Body of pancreas (tissue), 4 donors: ENCODE results near the gene AK5. TPM values are rescaled to one million over a fixed set of nuclear protein-coding genes. Genes with fewer than 3 reads are reported as not detected.

Experiments
- ATAC-seq: fragments of 150-250 bp; one replicate; pipeline ENCODE4 v1.9.1; 2016
- DNase-seq, 4 donors: peaks; one replicate each; pipeline ENCODE4 v3.0.0-alpha.2; 2019
- H3K27ac ChIP-seq, 4 donors: fragments of 200-600 bp; sonication (generic); 1 replicate in 3 of 4; 2 replicates in 1 of 4; pipeline versions ENCODE4 v1.5.1 to v1.6.1; 2016 to 2019; ENCODE audit warnings: mild to moderate bottlenecking in 1 of 4, mixed read lengths in 1 of 4, moderate library complexity in 1 of 4
- H3K27me3 ChIP-seq, 2 donors: fragments of 200-600 bp; sonication (generic); one replicate each; pipeline ENCODE4 v1.6.0; 2016; ENCODE audit warnings: mild to moderate bottlenecking in 1 of 2
- H3K36me3 ChIP-seq, 2 donors: fragments of 200-600 bp; sonication (generic); replicated peaks in 1 of 2; 2 replicates each; pipeline ENCODE4 v1.5.1; 2016; ENCODE audit warnings: low read depth in 2 of 2; ENCODE audit not compliant: insufficient read depth in 1 of 2
- H3K4me1 ChIP-seq: fragments of 200-600 bp; sonication (generic); one replicate; pipeline ENCODE4 v1.6.0; 2016
- H3K4me3 ChIP-seq, 2 donors: fragments of 200-600 bp; sonication (generic); 1 replicate in 1 of 2; 2 replicates in 1 of 2; pipeline ENCODE4 v1.5.1; 2016 to 2019
- H3K9me3 ChIP-seq, 3 donors: fragments of 200-600 bp; sonication (generic); 1 replicate in 2 of 3; 2 replicates in 1 of 3; pipeline ENCODE4 v1.5.1; 2016
- POLR2A ChIP-seq, 3 donors: fragments of 450-650 bp; IDR thresholded peaks; one replicate each; pipeline ENCODE4 v1.6.1; 2016; ENCODE audit warnings: antibody characterized with exemption in 3 of 3, mild to moderate bottlenecking in 2 of 3
- WGBS, 2 donors: methylation state at CpG; one replicate each; pipeline ENCODE4 v1.1.5; 2017; 5-methylcytosine and 5-hydroxymethylcytosine counted together
- intact Hi-C: fragments of 100-400 bp; cut with DNase I; formaldehyde crosslinking; loops from one replicate; pipeline ENCODE4 v1.15.1; 2023
- total RNA-seq, 2 donors: library from RNA; depleted of rRNA; stranded (reverse); fragments of >200 nt; gene quantifications; one replicate each; pipeline ENCODE4 v1.1.0, GENCODE V29; 2016
- TF ChIP-seq, protein P1 (sequence below), 7 experiments: fragments of 450-650 bp in 4 of 7; fragments of 200-600 bp in 3 of 7; sonication (generic) in 3 of 7; IDR thresholded peaks; one replicate each; pipeline ENCODE4 v1.5.1; 2016 to 2019; ENCODE audit warnings: antibody characterized with exemption in 7 of 7

The AK5 gene
- total RNA-seq, 2 donors from 2014 or later: not detected

DNA sequence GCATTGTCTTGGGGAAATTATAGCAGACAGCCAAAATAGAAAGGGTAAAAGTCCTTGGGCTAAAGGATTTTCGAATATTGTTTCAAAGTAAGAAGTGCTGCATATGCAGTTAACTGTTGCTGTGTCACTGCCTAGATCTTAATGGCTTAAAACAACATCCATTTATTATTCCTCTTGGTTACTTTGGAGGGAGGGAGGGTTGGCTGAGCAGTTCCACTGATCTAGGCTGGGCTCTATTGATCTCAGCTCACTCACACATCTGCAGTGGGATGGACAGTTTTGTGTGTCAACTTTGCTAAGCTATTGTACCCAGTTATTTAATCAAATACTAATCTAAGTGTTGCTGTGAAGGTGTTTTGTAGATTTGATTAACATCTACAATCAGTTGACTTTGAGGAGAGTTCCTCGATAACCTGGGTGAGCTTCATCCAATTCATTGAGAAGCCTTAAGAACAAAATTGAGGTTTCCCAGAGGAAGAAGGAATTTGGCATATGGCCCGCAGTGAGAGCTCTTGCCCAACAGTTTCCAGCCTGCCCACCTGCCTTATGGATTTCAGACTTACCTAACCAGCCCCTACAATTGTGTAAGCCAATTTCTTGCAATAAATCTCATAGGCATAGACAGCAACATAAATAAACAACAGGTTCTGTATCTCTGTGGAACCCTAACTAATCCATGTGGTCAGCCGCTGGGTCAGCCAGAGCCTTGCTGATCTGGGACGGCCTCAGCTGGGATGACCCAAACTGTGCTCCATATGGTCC, 187.3 kb downstream of the AK5 start:
- no peaks in the 10 kb centered on the region for H3K36me3 ChIP-seq
- intact Hi-C loops: no loop called here
- no peak overlapping the region for H3K27ac ChIP-seq
- DNase-seq: no peak
- TF ChIP-seq, protein P1, sequence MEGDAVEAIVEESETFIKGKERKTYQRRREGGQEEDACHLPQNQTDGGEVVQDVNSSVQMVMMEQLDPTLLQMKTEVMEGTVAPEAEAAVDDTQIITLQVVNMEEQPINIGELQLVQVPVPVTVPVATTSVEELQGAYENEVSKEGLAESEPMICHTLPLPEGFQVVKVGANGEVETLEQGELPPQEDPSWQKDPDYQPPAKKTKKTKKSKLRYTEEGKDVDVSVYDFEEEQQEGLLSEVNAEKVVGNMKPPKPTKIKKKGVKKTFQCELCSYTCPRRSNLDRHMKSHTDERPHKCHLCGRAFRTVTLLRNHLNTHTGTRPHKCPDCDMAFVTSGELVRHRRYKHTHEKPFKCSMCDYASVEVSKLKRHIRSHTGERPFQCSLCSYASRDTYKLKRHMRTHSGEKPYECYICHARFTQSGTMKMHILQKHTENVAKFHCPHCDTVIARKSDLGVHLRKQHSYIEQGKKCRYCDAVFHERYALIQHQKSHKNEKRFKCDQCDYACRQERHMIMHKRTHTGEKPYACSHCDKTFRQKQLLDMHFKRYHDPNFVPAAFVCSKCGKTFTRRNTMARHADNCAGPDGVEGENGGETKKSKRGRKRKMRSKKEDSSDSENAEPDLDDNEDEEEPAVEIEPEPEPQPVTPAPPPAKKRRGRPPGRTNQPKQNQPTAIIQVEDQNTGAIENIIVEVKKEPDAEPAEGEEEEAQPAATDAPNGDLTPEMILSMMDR (IDR thresholded peaks at IDR 0.05): no peak
- no peak for TF ChIP-seq POLR2A (IDR thresholded peaks at IDR 0.05)
- no peaks in the 10 kb centered on the region for H3K9me3 ChIP-seq
- no peaks in the 10 kb centered on the region for H3K4me1 ChIP-seq
- no peak for ATAC-seq
- no peak overlapping the region for H3K4me3 ChIP-seq
- H3K27me3 ChIP-seq: no peaks in the 10 kb centered on the region
- 55 to 59% methylated on average over 4 to 5 of the region's 5 CpGs for WGBS, 2 donors

DNA sequence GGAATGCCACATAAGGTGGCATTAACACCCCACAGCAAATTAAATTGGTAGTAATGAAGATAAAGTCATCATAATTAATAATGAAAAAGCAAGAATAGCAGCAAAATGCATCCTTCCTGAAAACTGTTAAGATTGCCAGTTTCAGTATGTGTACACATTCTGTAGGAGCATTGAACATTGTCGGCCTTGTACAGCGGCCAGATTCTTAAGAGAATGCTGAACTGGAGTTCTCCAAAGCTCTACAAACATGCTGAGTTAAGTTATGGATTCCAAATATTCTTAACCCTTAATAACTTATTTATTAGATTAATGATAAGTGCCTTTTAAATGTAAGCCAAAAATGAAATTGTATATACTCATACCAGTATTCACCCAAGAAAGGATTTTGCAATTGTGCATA, 189.9 kb downstream of the AK5 start:
- 65 to 72% methylated on average over 2 of the region's 2 CpGs for WGBS, 2 donors
- ATAC-seq (no peak), DNase-seq (no peak)
- H3K36me3 ChIP-seq: no peaks in the 10 kb centered on the region
- no peaks in the 10 kb centered on the region for H3K4me1 ChIP-seq
- H3K9me3 ChIP-seq: no peaks in the 10 kb centered on the region
- intact Hi-C loops: no loop called here
- H3K27me3 ChIP-seq: no peaks in the 10 kb centered on the region
- no peak overlapping the region for H3K4me3 ChIP-seq
- no peak for TF ChIP-seq POLR2A (IDR thresholded peaks at IDR 0.05)
- TF ChIP-seq, protein P1 (IDR thresholded peaks at IDR 0.05): no peak
- no peak overlapping the region for H3K27ac ChIP-seq

DNA sequence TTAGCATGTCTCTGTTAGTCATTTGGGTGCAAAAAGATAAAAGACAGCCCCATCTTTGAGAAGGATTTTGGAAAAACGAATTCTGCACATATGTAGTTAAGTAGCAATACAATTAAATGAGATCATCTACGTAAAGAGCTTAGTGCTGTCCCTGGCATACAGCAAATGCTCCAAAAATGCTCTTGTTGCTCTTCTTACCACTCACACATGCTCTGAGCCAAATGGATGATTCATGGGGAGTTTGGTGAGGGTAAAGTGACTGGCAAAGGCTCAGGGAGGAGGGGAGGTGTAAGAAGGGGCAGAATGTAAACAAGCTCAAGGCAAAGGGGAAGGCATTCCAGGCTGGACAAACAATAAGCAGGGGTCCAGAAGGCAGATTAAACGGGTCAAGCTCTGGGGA, 191.9 kb downstream of the AK5 start:
- Histone ChIP-seq H3K4me1 (no peaks in the 10 kb centered on the region), H3K4me3 (no peak overlapping the region), H3K36me3 (no peaks in the 10 kb centered on the region), H3K27ac (no peak overlapping the region), H3K9me3 (no peaks in the 10 kb centered on the region), H3K27me3 (no peaks in the 10 kb centered on the region)
- intact Hi-C loops: no loop called here
- no peak for TF ChIP-seq POLR2A (IDR thresholded peaks at IDR 0.05)
- TF ChIP-seq, protein P1 (IDR thresholded peaks at IDR 0.05): no peak
- 32 to 35% methylated on average over 3 of the region's 3 CpGs for WGBS, 2 donors
- DNase-seq (no peak), ATAC-seq (no peak)

DNA sequence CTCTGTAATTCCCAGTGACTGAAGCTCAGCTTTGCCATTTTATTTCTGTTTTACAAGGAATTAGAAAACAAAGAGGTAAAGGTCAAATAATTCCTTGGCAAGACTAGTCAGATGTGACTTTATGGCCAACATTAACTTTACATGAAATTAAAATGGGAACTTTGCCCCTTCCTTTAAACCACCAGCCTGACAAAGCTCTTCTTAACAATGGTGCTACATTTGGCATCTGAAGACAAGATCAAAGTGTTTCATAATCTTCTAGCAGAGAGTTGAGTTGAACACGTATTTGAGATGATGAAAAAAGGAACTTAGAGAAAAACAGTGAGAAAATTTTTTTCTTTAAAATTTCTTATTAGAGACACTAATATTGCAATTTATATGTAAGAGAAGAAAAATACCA, 193.8 kb downstream of the AK5 start:
- Histone ChIP-seq H3K27me3 (no peaks in the 10 kb centered on the region), H3K27ac (no peak overlapping the region), H3K36me3 (no peaks in the 10 kb centered on the region), H3K9me3 (no peaks in the 10 kb centered on the region), H3K4me1 (no peaks in the 10 kb centered on the region), H3K4me3 (no peak overlapping the region)
- ATAC-seq (no peak), DNase-seq (no peak)
- intact Hi-C loops: no loop called here
- 21 to 35% methylated on average over 1 of the region's 1 CpG for WGBS, 2 donors
- TF ChIP-seq POLR2A (IDR thresholded peaks at IDR 0.05): no peak
- TF ChIP-seq, protein P1 (IDR thresholded peaks at IDR 0.05): no peak

DNA sequence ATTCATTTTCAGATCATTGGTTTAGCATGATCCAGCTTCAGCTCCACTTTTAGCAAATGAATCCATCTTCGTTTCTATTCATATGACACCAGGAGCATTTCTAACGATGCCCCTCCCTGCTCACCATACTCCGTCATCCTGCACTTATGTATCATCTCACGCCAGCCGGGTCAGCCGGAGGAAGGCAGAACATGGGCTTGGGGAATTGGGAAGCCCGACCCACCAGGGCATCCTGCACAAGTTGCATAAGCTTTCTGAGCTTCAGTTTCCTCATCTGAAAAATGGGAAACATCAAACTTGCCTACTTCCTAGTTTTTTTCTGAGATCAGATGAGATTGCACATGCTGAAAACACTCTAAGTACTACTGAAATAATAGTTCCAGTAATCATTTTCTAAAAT, 194.7 kb downstream of the AK5 start:
- no peaks in the 10 kb centered on the region for H3K4me1 ChIP-seq
- H3K9me3 ChIP-seq: no peaks in the 10 kb centered on the region
- DNase-seq (no peak), ATAC-seq (no peak)
- no peaks in the 10 kb centered on the region for H3K36me3 ChIP-seq
- TF ChIP-seq, protein P1 (IDR thresholded peaks at IDR 0.05): no peak
- TF ChIP-seq POLR2A (IDR thresholded peaks at IDR 0.05): no peak
- H3K4me3 ChIP-seq: no peak overlapping the region
- no peaks in the 10 kb centered on the region for H3K27me3 ChIP-seq
- no peak overlapping the region for H3K27ac ChIP-seq
- WGBS, 2 donors: 63 to 69% methylated on average over 7 of the region's 7 CpGs
- intact Hi-C loops: no loop called here
